ENCODE data around the gene ADAM12.

GRCh38 chr10:126256864-126257263 is 131.4 kb downstream of the ADAM12 start:
- no peak for TF ChIP-seq POLR2AphosphoS5 (IDR thresholded peaks at IDR 0.05)
- TF ChIP-seq CTCF (IDR thresholded peaks at IDR 0.05) = no peak

All from prostate gland (tissue), 2 donors.